ENCODE results near the gene CTNNBL1. TPM values are rescaled to one million over a fixed set of nuclear protein-coding genes. Genes with fewer than 3 reads are reported as not detected.

Gene CTNNBL1
- total RNA-seq, 2 donors from 2014 or later = 59.0 to 91.3 TPM

- H3K4me3 Mint-ChIP-seq = no peak overlapping the region
- no peaks in the 10 kb centered on the region for H3K27me3 Mint-ChIP-seq
- H3K36me3 Mint-ChIP-seq (ENCODE audit: low read depth) = peaks cover 34% of the 10 kb centered on the region
- H3K27ac Mint-ChIP-seq = no peak overlapping the region
- no peaks in the 10 kb centered on the region for H3K4me1 Mint-ChIP-seq
- ATAC-seq (replicated peaks) = no peak
- H3K9me3 Mint-ChIP-seq = no peaks in the 10 kb centered on the region
Observed at GRCh38 chr20:37873884-37874283, 180.1 kb downstream of the CTNNBL1 start.

- no peaks in the 10 kb centered on the region for H3K27me3 Mint-ChIP-seq
- H3K27ac Mint-ChIP-seq = no peak overlapping the region
- no peaks in the 10 kb centered on the region for H3K4me1 Mint-ChIP-seq
- no peak for ATAC-seq (replicated peaks)
- H3K9me3 Mint-ChIP-seq = no peaks in the 10 kb centered on the region
- peaks cover 28% of the 10 kb centered on the region for H3K36me3 Mint-ChIP-seq (ENCODE audit: low read depth)
- H3K4me3 Mint-ChIP-seq = no peak overlapping the region
Observed at GRCh38 chr20:37875460-37876175, 181.8 kb downstream of the CTNNBL1 start.

DNA sequence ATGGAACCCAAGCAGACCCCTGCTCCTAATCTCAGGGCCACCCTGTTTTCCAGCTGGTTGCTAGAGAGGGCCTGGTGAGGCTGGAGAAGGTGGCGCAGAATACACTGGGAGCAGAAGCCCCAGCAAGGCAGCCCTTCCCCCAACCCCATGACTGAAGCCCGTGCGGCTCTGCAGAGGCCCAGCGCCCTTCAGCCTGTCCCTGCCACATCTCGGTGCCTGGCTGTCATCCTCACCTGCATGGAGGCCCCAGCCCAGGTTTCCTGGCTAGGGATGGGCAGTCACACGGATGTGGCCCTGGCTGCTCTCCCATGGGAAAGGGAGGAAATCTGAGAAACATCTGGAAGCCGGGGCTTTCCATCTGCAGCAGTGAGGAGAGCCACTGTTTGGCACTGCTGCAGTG, 183.0 kb downstream of the CTNNBL1 start:
- no peak for ATAC-seq (replicated peaks)
- H3K4me3 Mint-ChIP-seq = no peak overlapping the region
- H3K27me3 Mint-ChIP-seq = no peaks in the 10 kb centered on the region
- H3K9me3 Mint-ChIP-seq = no peaks in the 10 kb centered on the region
- H3K36me3 Mint-ChIP-seq (ENCODE audit: low read depth) = peaks cover 23% of the 10 kb centered on the region
- H3K4me1 Mint-ChIP-seq = no peaks in the 10 kb centered on the region
- no peak overlapping the region for H3K27ac Mint-ChIP-seq

DNA sequence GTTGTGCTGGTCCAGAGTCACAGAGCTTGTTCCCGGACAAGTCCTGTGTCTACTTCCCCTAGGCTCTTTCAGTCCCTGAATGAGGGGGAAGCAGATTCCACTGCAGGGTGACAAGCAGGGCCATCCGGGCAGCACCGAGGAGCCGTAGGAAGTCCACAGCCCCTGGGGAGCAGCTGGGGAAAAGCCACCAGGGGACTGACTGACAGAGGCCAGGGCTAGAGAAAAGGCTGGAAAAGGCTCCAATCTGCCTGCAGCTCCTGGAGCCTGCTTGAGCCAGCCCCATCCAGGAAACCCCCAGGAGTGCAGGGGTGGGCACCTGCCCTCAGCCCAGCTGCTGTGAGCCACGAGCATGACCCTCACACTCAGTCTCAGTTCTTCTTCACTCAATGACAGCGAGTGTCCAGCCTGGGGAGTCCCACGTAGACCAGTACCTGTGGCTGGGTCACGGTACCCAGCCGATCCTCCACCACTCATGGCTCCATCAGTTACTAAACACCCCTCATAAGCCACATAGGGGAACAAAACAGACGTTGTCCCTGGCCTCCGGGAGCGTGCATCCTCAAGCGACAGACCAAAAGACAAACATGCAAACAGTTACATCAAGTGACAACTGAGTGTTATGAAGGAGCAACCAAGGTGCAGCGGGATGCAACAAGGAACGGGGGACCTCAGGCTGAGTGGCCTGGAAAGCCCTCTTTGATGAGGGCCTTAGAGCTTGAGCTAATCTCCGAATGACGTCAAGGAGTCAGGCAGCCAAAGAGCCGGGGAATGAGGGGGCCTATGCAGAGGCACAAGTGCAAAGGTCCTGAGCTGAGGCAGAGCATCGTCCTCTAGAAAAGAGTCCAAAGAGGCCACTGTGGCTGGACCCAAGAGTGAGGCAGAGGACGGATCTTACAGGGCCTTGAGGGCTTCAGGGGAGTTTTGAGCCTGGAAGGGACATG, 184.3 kb downstream of the CTNNBL1 start:
- no peaks in the 10 kb centered on the region for H3K27me3 Mint-ChIP-seq
- no peak for ATAC-seq (replicated peaks)
- no peak overlapping the region for H3K4me3 Mint-ChIP-seq
- H3K27ac Mint-ChIP-seq = no peak overlapping the region
- H3K9me3 Mint-ChIP-seq = no peaks in the 10 kb centered on the region
- H3K36me3 Mint-ChIP-seq (ENCODE audit: low read depth) = peaks cover 15% of the 10 kb centered on the region
- no peaks in the 10 kb centered on the region for H3K4me1 Mint-ChIP-seq

- Mint-ChIP-seq H3K27ac (no peak overlapping the region), H3K4me1 (no peaks in the 10 kb centered on the region), H3K4me3 (no peak overlapping the region), H3K27me3 (no peaks in the 10 kb centered on the region), H3K36me3 (ENCODE audit: low read depth) (peaks cover 6% of the 10 kb centered on the region), H3K9me3 (no peaks in the 10 kb centered on the region)
- ATAC-seq (replicated peaks) = no peak
Observed at GRCh38 chr20:37878835-37879599, 185.2 kb downstream of the CTNNBL1 start.

GRCh38 chr20:37879843-37880242, 186.0 kb downstream of the CTNNBL1 start:
- Mint-ChIP-seq H3K27me3 (no peaks in the 10 kb centered on the region), H3K9me3 (no peaks in the 10 kb centered on the region), H3K27ac (no peak overlapping the region), H3K4me1 (no peaks in the 10 kb centered on the region), H3K36me3 (ENCODE audit: low read depth) (no peaks in the 10 kb centered on the region), H3K4me3 (no peak overlapping the region)
- no peak for ATAC-seq (replicated peaks)

DNA sequence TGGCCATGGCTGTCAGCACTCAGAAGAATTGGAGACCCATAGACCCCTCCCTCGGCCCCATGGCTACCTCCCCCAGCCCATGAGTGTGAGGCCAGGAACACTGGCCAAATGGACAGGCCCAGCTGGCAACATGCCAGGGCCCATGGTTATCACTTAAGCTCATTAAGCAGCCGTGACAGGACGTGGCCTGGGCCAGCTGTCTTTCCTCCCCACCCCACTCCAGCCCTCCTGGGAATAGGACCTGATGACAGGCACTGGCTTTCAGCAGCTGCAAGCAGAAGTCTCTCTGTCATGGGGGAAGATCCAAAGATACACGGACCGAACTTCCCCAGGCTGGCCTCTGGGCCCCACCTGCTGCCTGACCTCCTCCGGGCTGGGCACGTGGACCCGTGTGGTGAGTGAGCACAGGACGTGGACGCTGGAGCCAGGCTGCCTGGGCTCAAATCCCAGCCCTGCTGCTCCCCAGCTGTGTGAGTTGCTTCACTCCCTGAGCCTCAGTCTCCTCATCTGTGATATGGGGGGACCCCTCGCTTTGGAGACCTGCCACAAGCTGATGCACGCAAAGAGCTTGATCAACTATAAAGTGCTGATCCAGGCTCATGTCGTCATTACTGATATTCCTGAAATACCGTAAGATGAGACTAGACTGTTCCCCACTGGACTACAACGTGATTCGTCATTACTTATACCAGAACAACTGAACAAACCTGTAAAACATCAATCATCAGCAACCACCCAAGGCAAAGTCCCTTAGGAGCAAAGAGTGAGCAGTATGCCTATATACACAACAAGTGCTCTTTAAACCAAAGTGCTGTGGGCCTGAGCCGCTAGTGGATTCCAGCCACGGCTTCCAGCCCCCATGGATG, 187.1 kb downstream of the CTNNBL1 start:
- Mint-ChIP-seq H3K4me1 (no peaks in the 10 kb centered on the region), H3K9me3 (no peaks in the 10 kb centered on the region), H3K36me3 (ENCODE audit: low read depth) (no peaks in the 10 kb centered on the region), H3K27me3 (no peaks in the 10 kb centered on the region), H3K27ac (no peak overlapping the region), H3K4me3 (no peak overlapping the region)
- no peak for ATAC-seq (replicated peaks)

DNA sequence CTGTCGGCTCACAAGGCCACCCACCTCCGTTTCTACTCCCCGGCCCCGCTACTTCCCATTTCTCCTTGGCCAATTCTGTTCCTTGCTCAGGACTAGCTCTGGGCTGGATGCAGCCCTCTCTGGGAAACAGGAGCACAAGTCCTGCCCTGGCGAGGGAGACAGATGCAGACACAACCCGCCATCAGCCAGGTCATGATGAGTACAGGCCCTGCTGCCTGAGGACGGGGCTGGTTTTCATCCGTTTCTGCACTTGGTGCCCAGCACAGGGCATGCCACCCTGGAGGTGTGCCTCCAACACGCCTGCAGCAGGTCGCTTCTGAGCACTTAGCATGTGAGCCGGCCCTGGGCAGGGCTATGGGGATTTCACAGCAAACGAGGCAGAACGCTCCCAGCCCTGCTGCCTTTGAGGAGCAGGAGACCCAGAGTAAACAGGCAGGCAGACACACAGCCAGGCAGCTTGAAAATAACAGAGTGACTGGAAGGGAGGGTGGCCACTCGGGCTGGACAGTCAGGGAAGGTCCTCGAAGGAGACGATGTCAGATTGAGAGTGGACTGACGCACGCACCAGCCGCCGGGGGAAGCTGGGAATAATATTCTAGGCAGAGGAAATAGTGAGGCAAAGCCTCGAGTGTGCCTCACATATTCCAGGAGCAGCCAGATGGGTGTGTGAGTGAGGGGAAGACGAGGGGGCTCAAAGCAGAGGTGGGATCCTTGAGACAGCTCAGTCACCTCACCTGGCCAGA, 187.9 kb downstream of the CTNNBL1 start:
- Mint-ChIP-seq H3K9me3 (no peaks in the 10 kb centered on the region), H3K36me3 (ENCODE audit: low read depth) (no peaks in the 10 kb centered on the region), H3K4me1 (no peaks in the 10 kb centered on the region), H3K4me3 (no peak overlapping the region), H3K27ac (no peak overlapping the region), H3K27me3 (no peaks in the 10 kb centered on the region)
- no peak for ATAC-seq (replicated peaks)

GRCh38 chr20:37882961-37883712, 189.3 kb downstream of the CTNNBL1 start:
- Mint-ChIP-seq H3K4me1 (no peaks in the 10 kb centered on the region), H3K27me3 (peaks cover 3% of the 10 kb centered on the region), H3K27ac (no peak overlapping the region), H3K36me3 (ENCODE audit: low read depth) (no peaks in the 10 kb centered on the region), H3K9me3 (no peaks in the 10 kb centered on the region), H3K4me3 (no peak overlapping the region)
- no peak for ATAC-seq (replicated peaks)

DNA sequence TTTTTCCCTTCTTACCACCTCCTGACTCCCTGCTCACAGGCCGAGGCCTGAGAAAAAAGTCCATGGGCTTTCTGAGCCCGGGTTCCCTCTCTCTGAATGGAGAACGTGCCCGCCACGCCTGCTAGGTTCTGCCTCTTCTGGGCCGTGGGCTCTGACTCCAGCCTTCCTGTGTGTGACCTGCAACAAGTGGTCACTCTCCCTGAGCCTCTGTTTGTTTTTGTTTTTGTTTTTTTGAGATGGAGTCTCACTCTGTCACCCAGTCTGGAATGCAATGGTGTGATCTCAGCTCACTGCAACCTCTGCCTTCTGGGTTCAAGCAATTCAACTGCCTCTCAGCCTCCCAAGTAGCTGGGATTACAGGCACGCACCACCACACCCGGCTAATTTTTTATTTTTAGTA, 191.2 kb downstream of the CTNNBL1 start:
- H3K4me1 Mint-ChIP-seq = peaks cover 2% of the 10 kb centered on the region
- ATAC-seq (replicated peaks) = no peak
- no peaks in the 10 kb centered on the region for H3K9me3 Mint-ChIP-seq
- H3K4me3 Mint-ChIP-seq = no peak overlapping the region
- no peaks in the 10 kb centered on the region for H3K36me3 Mint-ChIP-seq (ENCODE audit: low read depth)
- no peak overlapping the region for H3K27ac Mint-ChIP-seq
- peaks cover 6% of the 10 kb centered on the region for H3K27me3 Mint-ChIP-seq

DNA sequence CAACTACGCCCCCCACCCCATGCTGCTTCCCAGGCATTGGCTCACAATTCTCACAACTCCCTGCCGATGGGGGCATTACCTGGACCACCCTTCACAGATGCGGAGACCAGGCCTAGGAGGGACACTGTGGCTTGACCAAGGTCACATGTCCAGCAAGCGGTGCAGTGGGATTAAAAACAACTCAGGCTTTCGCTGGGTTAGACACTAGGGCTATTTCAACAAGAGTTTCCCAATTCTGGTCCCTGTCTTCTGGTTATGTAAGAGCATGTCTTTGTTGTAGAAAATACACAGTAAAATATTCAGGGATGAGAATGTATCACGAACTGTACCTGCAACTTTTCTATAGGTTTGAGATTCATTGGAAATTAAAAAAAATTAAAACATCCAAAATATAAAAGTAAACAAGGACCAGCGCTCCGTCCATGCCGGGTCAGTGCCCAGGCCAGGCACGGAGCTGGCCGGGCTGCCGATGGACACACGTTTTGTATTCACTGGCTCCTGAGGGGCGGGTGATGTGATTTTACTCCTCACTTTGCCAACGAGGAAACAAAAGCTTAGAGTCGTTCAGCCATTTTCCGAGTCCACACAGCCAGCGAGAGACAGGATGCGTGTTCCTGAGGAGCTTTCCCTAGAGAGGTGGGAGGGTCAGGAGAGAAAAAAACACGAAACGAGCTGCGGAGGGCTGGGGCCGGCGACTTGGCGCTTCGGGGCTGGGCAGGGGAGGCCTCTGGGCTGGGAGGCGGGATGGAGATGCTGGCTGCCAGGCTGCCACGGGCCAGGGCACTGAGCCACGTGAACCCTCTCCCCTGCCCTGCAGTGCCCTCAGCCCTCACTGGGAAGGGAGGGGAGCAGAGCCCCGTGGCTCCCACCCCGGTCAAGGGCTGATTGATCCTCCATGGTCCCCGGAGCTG, 192.0 kb downstream of the CTNNBL1 start:
- no peak for ATAC-seq (replicated peaks)
- H3K9me3 Mint-ChIP-seq = no peaks in the 10 kb centered on the region
- no peak overlapping the region for H3K27ac Mint-ChIP-seq
- H3K4me3 Mint-ChIP-seq = no peak overlapping the region
- peaks cover 4% of the 10 kb centered on the region for H3K4me1 Mint-ChIP-seq
- no peaks in the 10 kb centered on the region for H3K36me3 Mint-ChIP-seq (ENCODE audit: low read depth)
- H3K27me3 Mint-ChIP-seq = peaks cover 7% of the 10 kb centered on the region

GRCh38 chr20:37886851-37887297, 193.0 kb downstream of the CTNNBL1 start:
- Mint-ChIP-seq H3K27ac (no peak overlapping the region), H3K4me3 (no peak overlapping the region), H3K4me1 (peaks cover 4% of the 10 kb centered on the region), H3K36me3 (ENCODE audit: low read depth) (no peaks in the 10 kb centered on the region), H3K27me3 (peaks cover 7% of the 10 kb centered on the region), H3K9me3 (no peaks in the 10 kb centered on the region)
- no peak for ATAC-seq (replicated peaks)

Data from activated T-helper 17 cell treated with anti-CD3 and anti-CD28 coated beads, Interleukin-2, amount 50 U/mL, for 72 hours (primary cell).